Stimulated activated CD8-positive, alpha-beta memory T cell treated with anti-CD3 and anti-CD28 coated beads, Interleukin-15, amount 100 ng/mL, for 24 hours (primary cell): ENCODE results near the gene LRRC46.

Experiments used
- DNase-seq: peaks from one replicate; pipeline ENCODE4 v3.0.0-alpha.2; 2020; ENCODE audit warnings: low read depth

LRRC46 gene

DNA sequence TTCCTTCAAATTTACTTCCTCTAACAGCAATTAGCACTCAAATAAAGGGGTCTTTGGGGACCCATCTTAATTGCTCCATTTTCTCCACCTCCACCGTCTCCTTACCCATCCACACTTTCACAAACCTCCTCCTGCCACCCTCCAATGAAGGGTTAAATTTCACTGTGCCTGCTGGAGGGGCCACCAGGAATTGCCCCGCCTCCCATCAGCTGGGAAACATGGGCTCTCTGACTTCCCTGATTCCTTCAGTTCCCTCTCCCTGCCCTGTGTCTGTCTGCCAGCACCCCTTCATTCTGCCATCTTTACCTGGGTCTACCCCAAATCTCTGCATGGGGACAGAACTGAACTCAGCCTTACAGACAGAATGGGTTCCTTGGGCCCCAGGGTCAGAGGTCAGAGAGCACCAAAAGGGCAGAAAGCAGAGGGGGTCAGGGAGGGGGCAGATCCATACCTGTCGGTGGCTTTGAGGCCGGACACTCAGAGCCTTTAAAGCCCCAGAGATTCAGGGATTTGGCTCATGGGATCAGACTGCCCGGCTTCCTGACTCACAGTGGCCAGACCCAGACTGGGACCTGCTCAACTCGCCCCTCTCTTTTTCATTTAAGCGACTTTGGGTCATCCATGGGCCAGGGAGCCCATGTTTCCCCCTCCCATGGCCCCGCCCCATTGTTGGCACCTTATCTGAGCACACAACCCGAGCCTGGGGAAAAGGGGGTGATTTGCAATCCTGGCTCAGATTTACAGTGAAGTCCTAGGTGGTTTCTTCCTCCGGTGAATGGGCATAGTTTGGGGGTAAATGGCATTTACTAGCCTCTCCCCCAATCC lies 46.9 kb downstream of the LRRC46 start:
- no peak for DNase-seq

DNA sequence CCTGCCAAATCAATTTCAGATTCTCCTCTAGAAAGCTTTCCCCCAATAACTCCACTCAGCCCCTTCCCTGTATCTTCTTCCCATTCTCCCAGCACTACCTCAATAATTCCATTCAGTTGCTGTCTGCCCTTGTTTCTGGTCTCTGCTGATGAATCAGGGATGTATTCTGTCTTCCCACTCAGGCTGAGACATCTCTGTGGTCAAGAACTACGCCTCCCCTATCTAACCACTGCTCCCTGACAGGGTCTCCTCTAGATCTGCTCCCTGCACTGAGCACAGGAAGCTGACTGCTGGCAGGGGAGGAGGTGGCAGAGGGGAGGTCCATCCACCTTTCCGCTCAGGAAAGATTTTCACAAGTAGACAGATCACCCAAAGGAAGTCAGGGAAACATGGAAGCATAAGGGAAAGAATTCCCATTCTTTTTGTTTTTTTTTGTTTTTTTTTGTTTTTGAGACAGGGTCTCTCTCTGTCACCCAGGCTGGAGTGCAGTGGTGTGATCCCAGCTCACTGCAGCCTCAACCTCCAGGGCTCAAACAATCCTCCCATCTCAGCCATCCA lies 47.6 kb downstream of the LRRC46 start:
- DNase-seq, result no peak

DNA sequence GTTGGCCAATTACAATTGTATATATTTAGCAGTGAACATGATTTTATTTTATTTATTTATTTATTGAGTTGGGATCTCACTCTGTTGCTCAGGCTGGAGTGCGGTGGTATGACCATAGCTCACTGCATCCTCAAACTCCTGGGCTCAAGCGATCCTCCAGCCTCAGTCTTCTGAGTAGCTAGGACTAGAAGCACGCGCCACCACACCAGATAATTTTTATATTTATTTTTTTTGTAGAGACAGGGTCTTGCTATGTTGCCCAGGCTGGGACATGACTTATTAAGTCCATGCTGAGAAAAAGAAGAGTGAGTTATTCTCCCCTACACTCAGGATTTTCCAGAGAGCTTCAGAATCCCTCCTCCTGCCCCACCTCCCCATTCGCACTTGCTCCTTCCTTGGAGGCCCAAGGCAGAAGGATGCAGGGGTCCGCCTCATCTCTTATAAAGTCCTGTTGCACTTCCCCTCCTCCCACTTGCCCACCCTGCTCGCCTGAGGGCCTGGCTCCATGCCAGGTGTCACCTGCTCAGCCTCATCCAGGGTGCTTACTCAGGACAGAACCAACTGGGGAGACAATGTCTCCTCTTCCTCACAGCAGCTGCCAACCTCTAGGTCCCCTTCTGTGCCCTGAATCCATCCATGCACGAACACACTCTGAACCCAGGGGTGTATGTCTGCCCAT lies 48.4 kb downstream of the LRRC46 start:
- DNase-seq, result no peak

DNA sequence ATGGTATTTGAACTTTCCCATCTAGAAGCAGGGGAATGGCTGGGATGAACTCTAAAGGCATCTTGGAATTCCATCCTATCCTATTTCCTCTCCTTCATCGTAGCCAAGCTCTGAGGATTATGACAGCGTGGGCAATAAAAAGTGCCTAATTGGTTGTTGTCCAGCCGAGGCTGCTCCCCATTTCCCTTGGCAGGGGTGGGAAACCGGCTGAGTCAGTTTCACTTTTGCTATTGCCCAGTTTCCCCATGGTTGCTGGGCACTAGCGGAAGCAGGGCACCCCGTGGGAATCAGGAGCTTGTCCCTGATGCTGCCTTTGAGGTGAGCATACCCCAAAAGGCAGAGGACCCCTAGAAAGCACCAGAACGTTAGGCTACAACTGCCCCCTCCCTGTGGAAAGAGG lies 50.8 kb downstream of the LRRC46 start:
- DNase-seq, result no peak

DNA sequence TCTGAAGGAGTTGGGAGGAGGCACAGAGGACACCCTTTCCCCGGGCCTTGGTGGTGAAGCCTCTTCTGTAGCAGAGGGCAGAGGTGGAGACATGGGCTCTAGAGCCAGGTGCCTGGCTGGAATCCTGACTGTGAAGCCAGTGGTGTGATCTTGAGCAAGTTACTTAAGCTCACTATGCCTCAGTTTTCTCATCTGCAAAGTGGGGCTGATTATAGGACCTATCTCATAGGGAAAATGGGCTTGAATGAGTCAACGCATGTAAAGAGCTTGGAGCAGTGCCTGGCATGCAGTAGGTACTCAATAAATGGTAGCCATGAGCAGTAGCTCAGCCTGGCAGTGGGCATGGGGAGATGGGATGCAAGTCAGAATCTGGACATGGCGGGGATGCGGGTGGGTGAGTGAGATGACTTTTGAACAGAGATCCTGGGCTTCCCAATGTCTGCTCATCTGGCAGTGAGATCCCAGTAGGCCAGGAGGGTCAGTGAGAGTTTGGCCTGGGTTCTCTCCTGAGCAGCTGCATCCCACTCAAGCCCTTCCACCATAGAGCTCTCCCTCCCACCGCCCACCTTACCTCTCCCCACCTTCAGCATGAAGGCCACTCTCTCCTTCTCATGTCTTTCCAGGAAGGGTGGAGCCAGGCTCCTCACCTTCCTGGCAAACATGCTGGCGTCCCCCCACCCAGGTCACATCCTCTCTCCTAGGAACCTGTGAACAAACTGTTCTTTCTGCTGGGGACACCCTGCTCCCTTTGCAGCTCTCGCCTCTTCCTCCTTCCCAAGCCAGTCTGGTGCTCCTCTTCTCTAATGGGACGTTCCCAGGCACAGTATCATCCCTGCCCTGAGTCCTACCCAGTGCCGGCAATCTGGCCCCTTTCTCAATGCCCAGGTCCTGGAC lies 51.5 kb downstream of the LRRC46 start:
- DNase-seq, result no peak

DNA sequence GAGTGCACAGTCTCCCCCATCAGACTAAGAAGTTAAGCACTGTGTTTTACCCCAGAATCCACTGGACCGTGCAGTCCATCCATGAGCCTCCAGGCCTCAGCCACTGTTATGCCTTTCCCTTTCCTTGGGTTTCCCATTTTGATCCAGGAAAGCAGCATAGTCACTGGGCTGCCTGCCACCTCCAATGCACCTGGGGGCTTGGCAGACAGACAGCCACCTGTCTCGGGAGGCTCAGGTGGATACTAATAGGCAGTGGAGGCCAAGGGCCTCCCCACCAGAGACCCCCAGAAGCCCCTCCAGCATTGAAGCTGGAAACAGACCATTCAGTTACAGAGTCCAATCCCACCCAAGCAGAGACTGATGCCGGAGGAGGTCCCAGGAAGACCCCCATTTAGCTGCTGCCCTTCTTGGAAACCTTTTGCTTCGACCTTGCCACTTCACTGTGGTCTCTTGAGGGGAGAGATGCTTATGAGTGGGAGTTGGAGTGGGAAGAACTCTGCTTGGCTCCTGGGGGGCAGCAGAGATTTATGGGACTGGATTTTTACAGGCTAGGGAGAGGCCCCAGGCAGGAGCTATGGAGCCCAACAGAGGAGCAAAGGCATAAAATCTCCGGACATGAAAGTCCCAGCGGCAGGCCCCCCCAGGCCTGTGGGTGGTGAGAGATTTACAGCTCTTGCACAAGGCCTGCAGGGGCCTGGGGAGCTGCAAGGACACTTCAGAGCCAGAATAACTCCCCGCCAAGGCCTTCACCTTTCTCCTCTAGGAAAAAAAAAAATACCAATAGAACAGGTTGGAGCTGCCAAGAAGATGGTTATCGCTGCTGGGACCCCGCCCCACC lies 52.3 kb downstream of the LRRC46 start:
- no peak for DNase-seq

DNA sequence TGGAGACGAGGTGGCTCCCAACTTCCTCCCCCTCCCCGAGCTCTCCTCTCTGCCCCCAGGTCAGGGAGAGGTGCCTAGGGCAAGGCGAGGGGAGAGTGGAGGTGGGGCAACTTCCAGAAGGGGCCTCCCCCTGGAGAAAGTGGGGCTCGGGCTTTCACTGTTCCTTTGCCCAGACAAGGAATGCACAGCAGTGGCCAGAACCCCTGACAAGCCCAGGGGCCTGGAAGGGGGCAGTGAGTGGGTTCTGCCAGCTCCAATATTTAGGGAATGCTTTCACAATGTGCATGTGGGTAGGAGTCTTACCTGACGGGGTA lies 52.9 kb downstream of the LRRC46 start:
- no peak for DNase-seq

DNA sequence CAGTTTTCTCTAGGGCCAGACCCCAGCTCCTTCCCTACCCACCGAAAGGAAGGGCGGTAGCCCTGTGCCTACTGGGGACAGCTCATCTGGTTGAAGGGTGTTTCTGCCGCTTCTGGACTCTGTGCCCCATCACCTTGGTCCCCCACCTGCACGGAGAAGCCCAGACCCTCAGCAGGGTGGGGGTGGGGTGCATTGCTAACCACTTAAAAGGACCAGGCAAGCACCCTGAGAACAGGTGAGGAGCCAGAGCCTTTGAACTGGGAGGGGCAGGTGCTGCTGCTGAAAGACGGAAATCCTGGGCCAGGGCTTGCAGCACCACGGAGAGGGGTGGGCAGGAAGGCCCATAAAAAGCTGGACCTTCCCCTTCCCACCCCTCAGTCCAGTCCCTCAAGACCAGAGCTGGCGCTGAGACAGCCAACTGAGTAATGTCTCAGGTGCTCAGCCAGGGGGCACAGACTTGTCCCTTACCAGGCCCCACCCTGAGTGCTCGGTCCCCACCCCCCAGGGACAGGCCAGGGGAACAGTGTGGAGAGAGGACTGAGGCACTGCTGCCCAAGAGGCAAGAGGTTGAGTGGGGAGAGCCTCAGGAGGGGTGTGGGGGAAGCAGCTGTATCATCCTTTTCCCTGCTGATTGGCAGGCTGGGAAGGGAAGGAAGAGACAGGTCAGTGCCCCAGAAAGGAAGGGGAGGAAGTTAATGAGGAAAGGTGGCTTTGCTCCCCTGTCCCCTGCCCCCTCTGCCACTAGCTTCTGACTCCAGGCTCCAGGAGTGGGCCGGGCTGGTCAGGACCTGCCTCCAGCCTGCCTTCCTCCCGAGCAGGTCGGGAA lies 53.6 kb downstream of the LRRC46 start:
- no peak for DNase-seq
